ENCODE results near the gene SEMA3A.

The SEMA3A gene

GRCh38 chr7:83934118-83934734 is 260.4 kb downstream of the SEMA3A start:
- ATAC-seq (replicated peaks), result no peak
- Mint-ChIP-seq H3K4me3 (no peak overlapping the region), H3K27me3 (no peaks in the 10 kb centered on the region), H3K36me3 (no peaks in the 10 kb centered on the region), H3K27ac (no peak overlapping the region), H3K9me3 (no peaks in the 10 kb centered on the region), H3K4me1 (no peaks in the 10 kb centered on the region)
- DNase-seq, result no peak

- no peak for ATAC-seq (replicated peaks)
- no peaks in the 10 kb centered on the region for H3K4me1 Mint-ChIP-seq
- H3K27me3 Mint-ChIP-seq, result no peaks in the 10 kb centered on the region
- no peaks in the 10 kb centered on the region for H3K9me3 Mint-ChIP-seq
- no peaks in the 10 kb centered on the region for H3K36me3 Mint-ChIP-seq
- no peak for DNase-seq
- no peak overlapping the region for H3K27ac Mint-ChIP-seq
- no peak overlapping the region for H3K4me3 Mint-ChIP-seq
These were observed 262.6 kb downstream of the SEMA3A start for GRCh38 chr7:83931968-83932367.

GRCh38 chr7:83930262-83930661 is 264.3 kb downstream of the SEMA3A start:
- Mint-ChIP-seq H3K27me3 (no peaks in the 10 kb centered on the region), H3K4me3 (no peak overlapping the region), H3K9me3 (no peaks in the 10 kb centered on the region), H3K36me3 (no peaks in the 10 kb centered on the region), H3K4me1 (no peaks in the 10 kb centered on the region), H3K27ac (no peak overlapping the region)
- DNase-seq (no peak), ATAC-seq (replicated peaks) (no peak)

GRCh38 chr7:83925860-83926259 is 268.7 kb downstream of the SEMA3A start:
- Mint-ChIP-seq H3K4me3 (no peak overlapping the region), H3K9me3 (no peaks in the 10 kb centered on the region), H3K27ac (no peak overlapping the region), H3K27me3 (no peaks in the 10 kb centered on the region), H3K4me1 (no peaks in the 10 kb centered on the region), H3K36me3 (no peaks in the 10 kb centered on the region)
- ATAC-seq (replicated peaks) (no peak), DNase-seq (no peak)

- Mint-ChIP-seq H3K4me1 (no peaks in the 10 kb centered on the region), H3K4me3 (no peak overlapping the region), H3K9me3 (no peaks in the 10 kb centered on the region), H3K36me3 (no peaks in the 10 kb centered on the region), H3K27ac (no peak overlapping the region), H3K27me3 (no peaks in the 10 kb centered on the region)
- ATAC-seq (replicated peaks) (no peak), DNase-seq (no peak)
These were observed 272.5 kb downstream of the SEMA3A start for GRCh38 chr7:83921941-83922607.

- DNase-seq (no peak), ATAC-seq (replicated peaks) (no peak)
- Mint-ChIP-seq H3K4me3 (no peak overlapping the region), H3K36me3 (no peaks in the 10 kb centered on the region), H3K9me3 (no peaks in the 10 kb centered on the region), H3K27me3 (no peaks in the 10 kb centered on the region), H3K27ac (no peak overlapping the region), H3K4me1 (no peaks in the 10 kb centered on the region)
These were observed 273.2 kb downstream of the SEMA3A start for GRCh38 chr7:83921271-83921940.

- H3K9me3 Mint-ChIP-seq, result peaks cover under 1 to 2% of the 10 kb centered on the region in 2 donors
- no peak for ATAC-seq (replicated peaks)
- no peaks in the 10 kb centered on the region for H3K27me3 Mint-ChIP-seq
- H3K36me3 Mint-ChIP-seq, result no peaks in the 10 kb centered on the region
- H3K4me3 Mint-ChIP-seq, result no peak overlapping the region
- H3K4me1 Mint-ChIP-seq, result no peaks in the 10 kb centered on the region
- DNase-seq, result no peak
- no peak overlapping the region for H3K27ac Mint-ChIP-seq
These were observed 276.4 kb downstream of the SEMA3A start for GRCh38 chr7:83918142-83918541.

- no peak overlapping the region for H3K27ac Mint-ChIP-seq
- no peak for ATAC-seq (replicated peaks)
- peaks cover 1 to 5% of the 10 kb centered on the region in 2 donors for H3K9me3 Mint-ChIP-seq
- no peaks in the 10 kb centered on the region for H3K36me3 Mint-ChIP-seq
- H3K4me3 Mint-ChIP-seq, result no peak overlapping the region
- DNase-seq, result no peak
- H3K27me3 Mint-ChIP-seq, result no peaks in the 10 kb centered on the region
- H3K4me1 Mint-ChIP-seq, result no peaks in the 10 kb centered on the region
These were observed 281.4 kb downstream of the SEMA3A start for GRCh38 chr7:83913174-83913573.

GRCh38 chr7:83908526-83908925 is 286.1 kb downstream of the SEMA3A start:
- Mint-ChIP-seq H3K9me3 (peaks cover 1 to 5% of the 10 kb centered on the region in 2 donors), H3K27ac (no peak overlapping the region), H3K4me1 (no peaks in the 10 kb centered on the region), H3K27me3 (no peaks in the 10 kb centered on the region), H3K4me3 (no peak overlapping the region), H3K36me3 (no peaks in the 10 kb centered on the region)
- ATAC-seq (replicated peaks) (no peak), DNase-seq (no peak)
